Activated CD8-positive, alpha-beta T cell treated with anti-CD3 and anti-CD28 coated beads for 36 hours (primary cell): ENCODE data around the gene PLPP4. TPM values are rescaled to one million over a fixed set of nuclear protein-coding genes. Genes with fewer than 3 reads are reported as not detected.
"Not testable (repeated sequence)": the region's sequence is repeated elsewhere in the genome, so short reads cannot be mapped to it uniquely, and the experiment has no call there.

Experiments
- ATAC-seq: fragments of 200-7000 bp; cut with Tn5 transposase; one replicate; pipeline ENCODE4 v1.10.0; 2021; ENCODE audit warnings: mild to moderate bottlenecking, moderate library complexity
- CTCF ChIA-PET: fragments of 350-600 bp; sonication (Branson Sonifier 250); formaldehyde crosslinking; loops from one replicate; lab custom pipeline; 2021; ENCODE audit warnings: antibody characterized with exemption; lab: Charles Lee
- POLR2A ChIA-PET: fragments of 350-600 bp; sonication (Branson Sonifier 250); formaldehyde crosslinking; loops from one replicate; lab custom pipeline; 2021; ENCODE audit warnings: antibody characterized with exemption; lab: Charles Lee
- DNase-seq: peaks from one replicate; pipeline ENCODE4 v3.0.0-alpha.2; 2020
- H3K27ac Mint-ChIP-seq: one replicate; pipeline ENCODE4 v1.8.0; 2021; ENCODE audit warnings: mild to moderate bottlenecking, mixed read lengths
- H3K27me3 Mint-ChIP-seq: one replicate; pipeline ENCODE4 v1.8.0; 2021; ENCODE audit warnings: mixed read lengths
- H3K36me3 Mint-ChIP-seq: one replicate; pipeline ENCODE4 v1.8.0; 2021; ENCODE audit warnings: low read depth, mixed read lengths
- H3K4me1 Mint-ChIP-seq: one replicate; pipeline ENCODE4 v1.8.0; 2021; ENCODE audit warnings: low read depth, mixed read lengths
- H3K4me3 Mint-ChIP-seq: one replicate; pipeline ENCODE4 v1.8.0; 2021; ENCODE audit warnings: mild to moderate bottlenecking, moderate library complexity, mixed read lengths
- H3K9me3 Mint-ChIP-seq: one replicate; pipeline ENCODE4 v1.8.0; 2021; ENCODE audit warnings: mixed read lengths
- CTCF ChIP-seq: fragments of 200-600 bp; IDR thresholded peaks from one replicate; pipeline ENCODE4 v1.8.0; 2022; ENCODE audit warnings: antibody characterized with exemption, mild to moderate bottlenecking
- intact Hi-C: fragments of 100-400 bp; cut with micrococcal nuclease; formaldehyde crosslinking; loops from one replicate; pipeline ENCODE4 v1.10.0; 2022
- total RNA-seq, 2 experiments: library from RNA; stranded (reverse); gene quantifications; one replicate each; pipeline ENCODE4 v1.2.3, GENCODE V29; 2021

PLPP4 gene
- total RNA-seq, 2 experiments from 2014 or later: not detected

- Mint-ChIP-seq H3K27me3 (peaks cover 1% of the 10 kb centered on the region), H3K4me1 (no peaks in the 10 kb centered on the region), H3K4me3 (no peak overlapping the region), H3K9me3 (no peaks in the 10 kb centered on the region), H3K36me3 (no peaks in the 10 kb centered on the region), H3K27ac (no peak overlapping the region)
- CTCF ChIA-PET: interaction anchor here (1.1 kb wide), 1 partner anchor 75 kb away, joined by 3 read pairs; no protein-coding TSS in a partner anchor
- DNase-seq: no peak
- no peak for ATAC-seq
- TF ChIP-seq CTCF: no peak
- POLR2A ChIA-PET: no interaction called here
- intact Hi-C loops: no loop called here
Observed at GRCh38 chr10:120499883-120500282, 42.9 kb downstream of the PLPP4 start.

GRCh38 chr10:120503689-120504088 lies 46.7 kb downstream of the PLPP4 start:
- DNase-seq: no peak
- POLR2A ChIA-PET: no interaction called here
- TF ChIP-seq CTCF: no peak
- CTCF ChIA-PET: no interaction called here
- peaks cover 1% of the 10 kb centered on the region for H3K27me3 Mint-ChIP-seq
- ATAC-seq: no peak
- H3K36me3 Mint-ChIP-seq: no peaks in the 10 kb centered on the region
- no peaks in the 10 kb centered on the region for H3K4me1 Mint-ChIP-seq
- no peaks in the 10 kb centered on the region for H3K9me3 Mint-ChIP-seq
- H3K27ac Mint-ChIP-seq: no peak overlapping the region
- intact Hi-C loops: no loop called here
- H3K4me3 Mint-ChIP-seq: no peak overlapping the region

GRCh38 chr10:120504227-120504626 lies 47.2 kb downstream of the PLPP4 start:
- ATAC-seq, H3K36me3 Mint-ChIP-seq, H3K4me3 Mint-ChIP-seq, POLR2A ChIA-PET, H3K4me1 Mint-ChIP-seq, H3K27me3 Mint-ChIP-seq, H3K27ac Mint-ChIP-seq, intact Hi-C loops, CTCF ChIA-PET, DNase-seq, H3K9me3 Mint-ChIP-seq: not testable (repeated sequence)

GRCh38 chr10:120505056-120505455 lies 48.0 kb downstream of the PLPP4 start:
- no peaks in the 10 kb centered on the region for H3K27me3 Mint-ChIP-seq

GRCh38 chr10:120505866-120506265 lies 48.8 kb downstream of the PLPP4 start:
- CTCF ChIA-PET: no interaction called here
- Mint-ChIP-seq H3K36me3 (no peaks in the 10 kb centered on the region), H3K4me1 (no peaks in the 10 kb centered on the region)

More at GRCh38 chr10:120505056-120505455, 48.0 kb downstream of the PLPP4 start:
- H3K4me3 Mint-ChIP-seq: no peak overlapping the region
- POLR2A ChIA-PET: interaction anchor here (0.7 kb wide), 1 partner anchor 10 kb away, joined by 3 read pairs; no protein-coding TSS in a partner anchor
- no peaks in the 10 kb centered on the region for H3K4me1 Mint-ChIP-seq
- H3K27ac Mint-ChIP-seq: no peak overlapping the region
- TF ChIP-seq CTCF: no peak
- no peak for DNase-seq
- intact Hi-C loops: no loop called here
- no peaks in the 10 kb centered on the region for H3K9me3 Mint-ChIP-seq
- CTCF ChIA-PET: no interaction called here
- no peaks in the 10 kb centered on the region for H3K36me3 Mint-ChIP-seq
- ATAC-seq: no peak

More at GRCh38 chr10:120505866-120506265, 48.8 kb downstream of the PLPP4 start:
- H3K9me3 Mint-ChIP-seq: no peaks in the 10 kb centered on the region
- intact Hi-C loops: no loop called here
- H3K27ac Mint-ChIP-seq: no peak overlapping the region
- POLR2A ChIA-PET: no interaction called here
- no peaks in the 10 kb centered on the region for H3K27me3 Mint-ChIP-seq
- ATAC-seq (no peak), DNase-seq (no peak)
- TF ChIP-seq CTCF: no peak
- H3K4me3 Mint-ChIP-seq: no peak overlapping the region
